GM18520 (cell line): ENCODE measurements around the gene TOM1L2.
"Not testable (repeated sequence)": the region's sequence is repeated elsewhere in the genome, so short reads cannot be mapped to it uniquely, and the experiment has no call there.

ENCODE experiments used
- ATAC-seq: cut with Tn5 transposase; IDR thresholded peaks from one replicate; pipeline ENCODE4 v1.9.1; 2021; ENCODE audit not compliant: unreplicated experiment

The TOM1L2 gene

DNA sequence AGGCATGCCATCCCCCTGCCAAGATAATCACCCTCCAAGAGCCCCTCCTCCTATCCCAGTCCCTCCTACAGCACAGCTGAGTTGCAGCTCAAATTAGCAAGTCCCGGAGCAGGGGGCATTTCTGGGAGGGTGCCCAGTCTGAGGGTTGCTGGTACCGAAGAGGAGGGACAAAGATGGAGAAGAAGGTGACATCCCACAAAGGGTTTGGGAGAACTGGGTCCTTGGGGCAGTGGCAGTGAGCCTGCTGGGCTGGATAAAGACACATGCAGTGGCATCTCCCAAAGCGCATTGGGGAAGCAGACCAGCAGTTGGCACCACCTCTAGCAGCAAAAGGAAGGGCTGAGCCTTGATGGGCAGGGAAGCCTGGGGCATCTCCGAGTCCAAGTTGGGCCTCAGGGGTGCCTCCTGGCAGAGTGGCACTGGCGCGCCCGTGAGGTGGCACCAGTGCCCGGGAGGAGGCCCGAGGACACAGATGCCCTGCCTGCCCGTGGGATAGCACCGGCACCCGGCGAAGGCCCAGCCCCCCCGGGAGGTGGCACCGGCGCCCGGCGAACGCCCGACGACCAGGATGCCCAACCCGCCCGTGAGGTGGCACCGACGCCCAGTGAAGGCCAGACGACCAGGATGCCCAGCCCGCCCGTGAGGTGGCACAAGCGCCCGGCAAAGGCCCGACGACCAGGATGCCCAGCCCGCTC is 622 bp downstream of the TOM1L2 start:
- ATAC-seq, result no peak

DNA sequence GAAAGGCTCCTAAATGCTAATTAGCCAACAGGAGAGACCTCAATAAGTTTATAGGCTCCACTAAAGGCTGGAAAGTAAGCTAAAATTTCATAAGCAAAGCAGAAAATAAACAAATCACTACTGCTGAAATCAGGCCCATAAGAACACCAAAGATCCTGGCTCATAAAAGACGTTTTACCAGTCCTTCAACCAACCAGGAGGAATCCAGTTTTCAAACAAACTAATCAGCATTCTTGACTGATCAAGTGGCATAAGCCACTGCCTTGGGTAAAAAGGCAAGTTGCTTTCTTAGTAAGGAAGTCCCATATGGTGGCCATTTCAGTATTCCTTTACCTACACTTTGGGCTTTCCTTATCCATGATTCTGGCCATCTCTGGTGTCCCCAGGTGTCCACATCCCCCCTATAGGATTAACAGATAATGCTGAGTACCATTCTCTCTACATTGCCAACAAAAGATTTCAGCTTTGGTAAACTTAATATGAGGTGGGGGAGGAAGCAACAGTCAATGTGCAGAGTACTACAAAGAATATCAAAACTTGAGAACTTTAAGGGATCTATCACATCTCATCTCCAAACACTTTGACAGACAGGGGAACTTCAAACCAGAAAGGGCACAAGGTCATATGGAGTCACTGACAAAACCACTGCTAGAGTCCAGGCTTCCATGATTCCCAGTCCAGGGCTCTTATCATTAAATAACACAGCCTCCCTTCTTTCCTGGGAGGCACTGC is 1.3 kb downstream of the TOM1L2 start:
- ATAC-seq, result no peak

DNA sequence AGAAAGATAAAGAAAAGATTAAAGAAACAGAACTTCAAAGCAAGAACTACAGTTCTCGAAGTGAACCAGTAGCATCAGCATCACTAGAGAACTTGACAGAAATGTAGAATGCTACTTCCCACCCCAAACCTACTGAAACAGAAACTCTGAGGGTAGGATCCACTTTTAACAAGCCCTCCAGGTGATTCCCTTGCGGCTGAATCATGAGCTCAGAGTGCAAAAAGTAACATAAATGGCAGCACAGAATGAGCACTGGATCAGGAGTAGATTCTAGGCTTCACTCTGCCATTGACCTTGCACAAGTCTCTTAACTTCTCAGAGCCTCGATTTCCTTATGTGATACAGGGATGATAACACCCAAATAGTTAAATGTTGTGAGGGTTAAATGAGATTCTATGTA is 5.8 kb downstream of the TOM1L2 start:
- no peak for ATAC-seq

DNA sequence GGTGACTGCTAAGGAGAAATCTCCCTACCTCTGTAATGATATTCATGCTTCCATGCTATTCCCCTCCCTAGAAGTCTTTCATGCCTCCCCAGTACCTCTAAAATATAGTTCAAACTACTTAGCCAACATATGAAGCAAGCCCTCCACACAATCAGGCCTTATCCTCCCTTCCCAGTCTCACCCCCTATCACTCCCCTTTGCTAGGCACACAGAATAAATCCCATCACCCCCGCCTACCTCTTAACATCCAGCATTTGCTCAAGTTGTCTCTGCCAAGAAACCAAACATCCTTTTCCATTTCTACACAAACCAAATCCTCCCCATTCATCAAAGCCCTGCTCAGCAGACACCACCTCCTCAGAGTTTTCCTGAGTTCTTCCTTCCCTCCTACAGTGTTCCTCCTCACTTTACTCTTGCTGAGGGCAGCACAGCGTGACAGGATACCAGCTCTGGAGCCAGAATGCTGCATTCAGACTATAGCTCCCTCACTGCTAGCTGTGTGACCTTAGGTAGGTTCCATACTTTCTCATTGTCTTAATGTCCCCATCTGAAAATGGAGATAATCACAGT is 7.0 kb downstream of the TOM1L2 start:
- ATAC-seq, result no peak

DNA sequence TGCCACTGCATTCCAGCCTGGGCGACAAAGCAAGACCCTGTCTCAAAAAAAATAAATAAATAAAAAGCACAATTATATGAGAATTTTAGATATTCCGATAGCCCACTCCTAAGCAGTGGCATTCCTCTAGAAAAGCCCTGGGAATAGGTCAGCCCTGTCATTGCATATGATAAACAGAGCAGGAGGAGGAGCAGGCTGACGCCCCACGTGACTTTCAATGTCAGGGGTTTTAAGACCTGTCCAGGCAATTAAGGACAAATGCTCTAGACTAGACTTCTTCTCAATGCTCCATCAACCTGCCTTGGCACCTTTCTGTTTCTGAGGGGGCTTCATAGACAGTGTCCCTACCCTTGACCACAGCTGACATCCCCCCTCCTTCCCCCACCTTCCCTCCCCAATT is 7.5 kb downstream of the TOM1L2 start:
- no peak for ATAC-seq

DNA sequence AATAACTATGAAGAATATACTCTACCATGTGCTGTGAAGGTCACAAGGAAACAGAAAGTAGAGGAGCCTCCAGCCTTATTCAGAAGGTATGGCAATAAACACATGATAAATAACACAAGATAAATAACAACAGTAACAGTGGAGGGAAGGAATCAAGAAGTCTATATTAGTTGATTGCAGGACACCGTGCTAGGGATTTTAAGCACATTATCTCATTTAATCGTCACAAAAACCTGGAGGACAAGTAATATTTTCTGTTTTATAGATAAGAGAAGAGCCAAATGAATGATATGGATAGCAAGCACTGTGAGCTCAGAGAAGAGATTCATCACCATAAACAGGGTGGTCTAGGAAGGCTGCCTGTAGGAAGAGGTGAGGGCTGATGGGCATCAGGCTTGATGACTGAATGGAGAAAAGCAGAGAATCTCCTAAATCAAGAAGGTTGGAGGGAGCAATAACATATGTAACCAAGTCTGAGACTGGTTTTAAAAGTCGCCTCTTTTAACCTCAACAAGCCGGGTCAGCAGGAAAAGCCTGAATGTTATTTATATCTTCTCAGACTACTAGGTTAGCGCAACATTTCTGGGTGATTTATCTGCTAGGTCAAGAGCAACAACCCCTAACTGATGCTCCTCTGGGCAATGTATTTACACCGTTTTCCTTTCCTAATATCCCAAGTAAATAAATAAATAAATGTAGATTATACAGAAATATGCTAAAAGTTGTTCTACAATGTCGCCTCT is 8.3 kb downstream of the TOM1L2 start:
- ATAC-seq, result no peak

DNA sequence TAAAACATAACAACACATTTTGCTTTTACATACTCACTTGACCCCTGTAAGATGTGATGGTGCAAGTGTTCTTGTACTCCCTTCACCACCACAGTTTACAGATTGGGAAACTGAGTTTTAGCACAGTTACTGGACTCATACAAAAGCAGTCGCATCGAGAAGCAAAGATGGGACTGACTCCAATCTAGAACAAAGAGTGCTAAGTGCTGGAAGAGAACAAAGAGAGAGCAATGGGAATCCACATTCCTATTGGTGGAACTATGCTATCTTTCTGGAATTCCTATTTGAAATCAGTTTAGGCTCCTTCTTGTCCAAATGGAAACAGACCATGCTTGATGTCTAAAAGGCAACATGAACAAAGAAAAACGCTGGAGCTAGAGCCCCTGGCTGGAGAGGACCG is 9.1 kb downstream of the TOM1L2 start:
- no peak for ATAC-seq

DNA sequence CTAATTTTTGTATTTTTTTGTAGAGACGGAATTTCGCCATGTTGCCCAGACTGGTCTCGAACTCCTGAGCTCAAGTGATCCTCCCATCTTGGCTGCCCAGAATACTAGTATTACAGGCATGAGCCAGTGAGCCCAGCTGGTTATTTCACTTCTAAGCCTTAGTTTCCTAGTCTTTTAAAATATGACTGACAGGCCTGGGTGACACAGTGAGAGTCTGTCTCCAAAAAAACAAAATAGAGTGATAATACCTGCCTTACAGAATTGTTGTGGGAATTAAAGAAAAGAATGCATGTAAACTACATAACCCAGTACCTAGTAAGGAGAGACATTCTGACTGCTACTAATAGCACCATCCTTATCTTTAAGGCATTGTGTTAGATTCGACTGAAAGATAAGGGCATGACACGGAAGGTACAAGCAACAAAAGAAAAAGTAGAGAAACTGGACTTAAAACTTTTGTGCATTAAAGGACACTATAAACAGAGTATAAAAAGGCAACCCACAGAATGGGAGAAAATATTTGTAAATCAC is 11.6 kb downstream of the TOM1L2 start:
- no peak for ATAC-seq

DNA sequence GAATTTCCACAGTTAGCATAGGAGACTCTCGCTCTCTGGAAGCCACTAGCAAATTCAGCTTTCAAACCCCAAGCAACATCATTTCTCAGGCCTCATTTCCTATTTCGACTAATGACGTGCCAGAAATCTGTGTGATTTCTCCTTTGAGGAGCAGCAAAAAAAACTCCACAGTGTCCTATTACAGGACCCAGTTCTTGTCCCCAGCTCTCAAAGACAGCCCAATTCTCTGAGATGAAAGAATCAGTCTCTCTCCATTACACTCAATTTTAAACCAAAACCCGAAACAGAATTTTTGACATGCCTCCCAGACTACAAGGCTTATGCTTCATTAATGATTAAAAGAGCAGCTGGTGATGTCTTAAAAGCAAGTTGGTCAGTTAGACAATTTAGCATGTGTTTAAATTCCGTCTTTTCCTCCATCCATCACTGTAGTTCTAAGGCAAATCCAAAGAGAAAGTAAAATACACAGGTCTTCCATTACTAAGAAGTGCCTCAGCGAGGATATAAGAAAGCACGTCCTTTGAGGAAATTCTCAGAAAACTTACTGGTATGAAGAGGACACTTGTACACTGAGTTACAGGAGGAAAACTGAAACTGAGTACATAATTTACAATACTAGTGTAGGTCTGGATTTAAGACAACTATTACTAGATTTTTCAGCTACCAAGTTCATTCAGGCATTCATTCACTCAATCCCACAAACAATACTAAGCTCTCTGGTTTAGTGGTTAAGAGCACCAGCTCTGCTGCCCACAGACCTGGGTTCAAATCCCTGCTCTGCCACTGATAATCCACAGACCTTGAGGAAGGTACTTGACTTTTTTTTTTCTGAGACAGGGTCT is 12.5 kb downstream of the TOM1L2 start:
- ATAC-seq, result no peak

DNA sequence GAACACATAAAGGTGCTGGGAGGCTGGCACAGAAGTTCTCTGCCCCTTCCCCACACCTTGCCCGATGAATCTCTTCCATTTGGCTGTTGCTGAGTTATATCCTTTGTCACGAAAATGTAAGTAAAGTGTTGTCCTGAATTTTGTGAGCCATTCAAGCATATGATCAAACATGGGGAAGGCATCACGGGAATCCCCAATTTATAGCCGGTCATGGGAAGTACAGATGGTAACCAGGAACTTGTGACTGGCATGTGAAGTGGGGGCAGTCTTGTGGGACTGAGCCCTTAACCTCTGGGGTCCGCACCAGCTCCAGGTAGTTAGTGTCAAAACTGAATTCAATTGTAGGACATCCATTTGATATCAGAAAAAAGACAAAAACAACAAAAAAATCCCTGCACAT is 13.2 kb downstream of the TOM1L2 start:
- ATAC-seq, result no peak

DNA sequence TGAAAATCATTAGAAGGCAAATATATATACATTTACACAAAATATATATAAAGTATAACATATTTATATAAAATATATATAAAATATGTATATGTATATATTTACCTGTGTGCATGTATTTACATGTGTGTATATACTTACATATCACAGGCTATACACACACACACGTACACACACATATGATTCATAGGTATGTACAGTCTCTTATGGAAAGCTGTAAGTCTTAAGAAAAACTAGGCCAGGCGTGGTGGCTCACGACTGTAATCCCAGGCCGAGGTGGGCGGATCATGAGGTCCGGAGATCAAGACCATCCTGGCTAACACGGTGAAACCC is 14.7 kb downstream of the TOM1L2 start:
- no peak for ATAC-seq

DNA sequence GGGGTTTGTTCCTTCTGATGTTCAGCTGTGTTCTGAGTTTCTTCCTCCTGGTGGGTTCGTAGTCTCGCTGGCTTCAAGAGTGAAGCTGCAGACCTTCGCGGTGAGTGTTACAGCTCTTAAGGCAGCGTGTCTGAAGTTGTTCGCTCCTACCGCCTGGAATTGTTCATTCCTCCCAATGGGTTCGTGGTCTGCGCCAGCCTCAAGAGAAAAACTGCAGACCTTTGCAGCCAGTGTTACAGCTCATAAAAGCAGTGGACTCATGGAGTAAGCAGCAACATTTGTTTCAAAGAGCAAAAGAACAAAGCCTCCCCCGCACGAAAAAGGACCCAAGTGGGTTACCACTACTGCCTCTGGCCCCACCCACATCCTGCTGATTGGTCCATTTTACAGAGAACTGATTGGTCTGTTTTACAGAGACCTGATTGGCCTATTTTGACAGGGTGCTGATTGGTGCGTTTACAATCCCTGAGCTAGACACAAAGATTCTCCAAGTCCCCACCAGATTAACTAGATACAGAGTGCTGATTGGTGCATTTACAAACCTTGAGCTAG is 16.3 kb downstream of the TOM1L2 start:
- not testable (repeated sequence) for ATAC-seq

DNA sequence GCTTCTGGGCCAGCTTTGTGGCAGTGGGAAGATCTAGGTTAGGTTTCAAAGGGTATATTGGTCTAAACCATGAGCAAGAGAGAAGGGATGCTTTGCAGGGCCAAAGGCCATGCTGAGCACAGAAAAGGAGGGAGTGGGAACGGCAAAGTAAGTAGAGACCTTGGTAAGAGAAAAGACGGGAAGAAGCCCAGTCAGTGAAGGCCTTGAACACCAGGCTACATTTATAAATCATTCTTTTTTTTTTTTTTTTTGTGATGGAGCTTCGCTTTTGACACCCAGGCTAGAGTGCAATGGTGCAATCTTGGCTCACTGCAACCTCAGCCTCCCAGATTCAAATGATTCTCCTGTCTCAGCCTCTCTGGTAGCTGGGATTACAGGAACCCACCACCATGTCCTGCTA is 18.1 kb downstream of the TOM1L2 start:
- ATAC-seq, result no peak

DNA sequence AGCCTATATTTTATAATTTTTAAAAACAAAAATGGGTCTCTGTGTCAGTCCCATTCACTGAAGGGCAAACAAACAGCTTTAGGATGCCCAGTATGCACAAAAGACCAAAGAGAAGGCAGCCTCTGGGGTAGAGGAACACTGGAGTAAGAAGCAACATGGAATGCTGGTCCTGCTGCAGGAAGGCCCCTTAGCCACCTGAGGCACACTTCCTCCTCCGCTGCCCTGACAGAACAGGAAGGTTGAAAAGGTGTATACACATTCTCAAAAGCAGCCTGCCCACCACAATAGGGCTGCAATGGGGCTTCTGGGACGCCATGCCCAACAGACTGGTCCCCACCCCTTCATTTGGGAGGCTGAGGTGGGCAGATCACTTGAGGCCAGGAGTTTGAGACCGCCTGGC is 19.5 kb downstream of the TOM1L2 start:
- no peak for ATAC-seq

DNA sequence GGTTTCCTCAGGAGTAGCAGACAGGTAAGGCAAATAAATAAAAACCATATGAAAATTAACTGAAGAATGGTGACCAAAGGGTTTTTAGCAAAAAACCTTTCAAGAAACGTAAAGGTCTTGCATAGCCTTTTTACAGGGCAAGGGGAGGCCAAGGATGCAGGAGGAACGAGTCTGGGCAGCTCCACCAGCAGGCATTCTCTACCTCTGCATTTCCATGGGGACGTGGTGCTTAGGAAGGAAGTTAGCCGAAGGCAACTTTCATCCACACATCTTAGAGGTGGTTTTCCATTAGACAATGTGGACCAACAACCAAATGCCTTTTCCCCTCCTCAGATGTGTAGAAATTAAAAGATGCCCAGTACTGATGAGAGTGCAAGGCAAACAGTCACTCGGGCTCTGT is 20.7 kb downstream of the TOM1L2 start:
- ATAC-seq, result no peak

DNA sequence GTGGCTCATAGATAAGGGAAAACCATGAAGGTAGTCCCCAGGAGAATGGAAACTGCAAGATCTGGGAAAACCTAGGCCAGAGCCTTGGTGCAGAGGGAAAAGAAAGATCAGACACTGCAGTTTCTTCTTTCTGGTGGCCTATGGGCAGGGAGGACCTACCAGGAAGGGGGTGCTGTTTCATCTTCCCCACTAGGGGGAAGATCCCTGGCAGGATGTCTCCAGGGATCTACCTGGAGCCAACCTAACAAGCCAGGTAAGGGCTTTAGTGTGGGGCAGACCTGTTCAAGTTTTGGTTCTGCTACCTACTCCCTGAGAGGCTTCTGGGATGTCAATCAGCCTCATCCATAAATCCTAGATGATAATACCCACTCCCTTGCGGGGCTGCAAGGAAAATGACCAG is 21.4 kb downstream of the TOM1L2 start:
- no peak for ATAC-seq

DNA sequence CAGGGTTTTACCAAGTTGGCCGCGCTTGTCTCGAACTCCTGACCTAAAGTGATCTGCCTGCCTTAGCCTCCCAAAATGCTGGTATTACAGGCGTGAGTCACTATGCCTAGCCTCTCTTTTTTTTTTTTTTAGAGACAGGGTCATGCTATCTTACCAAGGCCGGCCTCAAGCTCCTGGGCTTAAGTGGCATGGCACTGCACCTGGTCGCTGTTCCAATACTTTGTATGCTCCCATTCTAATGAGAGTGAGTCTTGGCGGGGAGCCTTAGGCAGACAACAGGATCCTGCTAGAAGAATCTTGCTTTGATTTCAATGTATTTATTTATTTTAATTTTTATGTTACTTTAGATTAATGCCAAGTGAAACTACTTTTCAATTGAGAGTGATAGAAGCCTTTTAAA is 21.9 kb downstream of the TOM1L2 start:
- ATAC-seq, result no peak

DNA sequence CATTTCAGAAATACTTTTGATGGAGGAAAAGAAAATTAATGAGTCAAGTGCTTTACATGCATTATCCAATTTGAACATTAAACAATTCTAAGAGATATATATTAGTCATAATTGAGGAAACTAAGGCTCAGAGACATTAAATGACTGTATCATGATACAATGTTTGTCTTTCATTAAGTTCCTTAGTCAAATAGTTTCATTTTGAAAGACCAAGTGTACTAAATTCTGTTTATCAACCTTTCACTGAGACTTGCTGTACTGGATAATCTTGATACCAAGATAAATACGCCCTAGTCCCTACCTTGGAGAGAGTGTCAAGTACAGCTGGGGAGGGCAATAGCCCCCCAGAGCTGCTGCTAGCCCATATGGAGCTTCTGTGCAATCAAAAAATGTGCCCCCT is 24.2 kb downstream of the TOM1L2 start:
- ATAC-seq, result no peak

DNA sequence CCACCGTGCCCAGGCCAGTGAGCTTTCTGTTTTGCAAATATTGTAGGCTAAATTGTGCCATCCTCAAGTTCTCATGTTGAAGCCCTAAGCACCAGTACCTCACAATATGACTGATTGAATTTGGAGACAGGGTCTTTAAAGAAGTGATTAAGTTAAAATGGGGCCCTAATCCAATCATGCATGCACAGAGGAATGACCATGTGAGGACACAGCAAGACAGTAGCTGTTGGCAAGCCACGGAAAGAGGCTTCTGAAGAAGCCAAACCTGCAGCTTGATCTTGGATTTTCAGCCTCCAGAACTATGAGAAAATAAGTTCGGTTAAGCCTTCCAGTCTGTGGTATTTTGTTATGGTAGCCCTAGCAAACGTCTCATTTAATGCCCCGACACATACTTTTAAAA is 24.9 kb downstream of the TOM1L2 start:
- ATAC-seq, result no peak

DNA sequence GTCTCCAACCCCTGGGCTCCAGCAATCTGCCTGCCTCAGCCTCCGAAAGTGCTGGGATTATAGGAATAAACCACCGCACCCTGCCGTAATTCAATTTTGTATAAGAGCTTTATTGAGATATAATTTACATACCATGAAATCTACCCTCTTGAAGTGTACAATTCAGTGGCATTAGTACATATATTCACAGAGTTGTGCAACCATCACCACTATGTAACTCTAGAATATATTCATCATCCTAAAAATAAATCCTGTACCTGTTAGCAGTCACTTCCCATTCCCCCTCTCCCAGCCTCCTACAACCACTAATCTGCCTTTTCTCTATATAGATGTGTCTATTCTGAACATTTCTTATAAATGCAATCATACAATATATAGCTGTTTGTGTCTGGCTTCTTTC is 26.1 kb downstream of the TOM1L2 start:
- no peak for ATAC-seq

DNA sequence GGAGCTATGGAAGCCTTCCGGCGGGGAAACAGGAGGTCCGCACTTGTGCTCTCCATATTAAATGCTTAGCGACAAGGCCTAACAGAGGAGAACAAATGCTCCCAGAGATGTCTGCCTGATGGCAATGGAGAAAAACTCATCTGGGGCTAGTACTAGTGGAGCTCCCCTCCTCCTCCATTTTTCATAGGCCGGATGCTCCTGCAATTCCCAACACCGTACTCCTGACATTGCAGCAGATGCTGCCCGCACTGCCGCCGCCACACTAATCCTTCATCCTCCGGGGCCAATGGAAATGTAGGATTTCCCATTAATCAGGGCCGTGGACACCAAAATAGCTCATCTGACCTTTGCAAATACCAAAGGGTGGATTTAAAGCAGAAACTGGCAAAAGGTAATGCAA is 27.5 kb downstream of the TOM1L2 start:
- no peak for ATAC-seq
